CD4-positive, alpha-beta T cell treated with Interleukin-15 for 4 hours (primary cell): Measurements from ENCODE around the gene CCR7.

ENCODE experiments used
- DNase-seq: peaks from one replicate; pipeline ENCODE4 v3.0.0-alpha.2; 2020; ENCODE audit warnings: low spot score

The CCR7 gene

GRCh38 chr17:40534371-40535189 is 30.7 kb downstream of the CCR7 start:
- no peak for DNase-seq

DNA sequence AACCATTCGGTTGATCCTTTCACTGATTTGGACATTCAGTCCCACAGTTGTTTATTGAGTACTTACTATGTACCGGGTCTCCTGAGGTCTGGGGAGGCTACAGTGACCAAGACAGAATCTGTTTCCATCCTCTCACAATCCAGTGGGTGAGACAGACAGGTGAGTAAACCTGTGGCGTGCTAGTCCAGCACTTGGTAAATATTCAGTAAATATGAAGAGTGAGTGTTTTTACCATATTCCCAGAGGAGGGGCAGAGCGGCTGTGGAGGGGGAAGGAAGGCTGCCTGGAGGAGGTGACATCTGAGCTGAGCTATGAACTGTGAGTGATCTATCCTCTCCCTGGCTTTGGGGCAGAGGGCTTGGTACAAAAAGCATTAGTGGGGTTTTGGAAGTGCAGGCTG is 31.4 kb downstream of the CCR7 start:
- DNase-seq = no peak

DNA sequence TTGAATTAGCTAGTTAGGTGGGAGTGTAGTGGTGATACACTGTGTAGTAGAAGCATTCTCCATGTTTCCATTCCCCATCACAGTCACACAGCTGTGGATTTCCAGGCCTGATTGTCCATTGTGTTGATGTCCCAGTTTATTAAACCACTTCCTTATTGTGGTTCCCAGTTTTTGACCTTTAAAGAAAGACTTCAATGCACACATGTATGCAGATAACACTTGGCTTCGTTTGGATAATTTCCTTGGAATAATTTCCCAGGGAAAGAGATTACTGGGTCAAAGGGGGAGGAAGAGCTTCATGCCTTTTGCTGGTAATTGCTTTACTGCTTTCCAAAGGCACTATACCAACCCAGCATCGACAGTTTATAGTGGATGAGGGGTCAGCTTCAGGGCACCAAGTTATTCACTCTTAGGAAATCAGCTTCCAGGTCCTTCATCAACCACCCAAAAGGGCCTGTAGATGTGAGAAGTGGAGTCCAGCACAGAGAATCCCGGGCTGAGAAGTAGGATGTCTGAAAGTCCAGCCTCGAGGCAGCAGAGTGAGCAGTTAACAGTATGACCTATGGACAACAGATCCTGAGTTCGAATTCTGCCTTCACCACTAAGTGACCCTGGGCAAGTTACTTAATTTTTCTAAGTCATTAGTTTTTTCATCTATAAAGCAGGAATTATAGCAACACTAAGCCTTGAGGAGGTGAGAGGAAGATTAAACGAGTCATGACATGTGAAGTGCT is 32.6 kb downstream of the CCR7 start:
- DNase-seq = no peak

DNA sequence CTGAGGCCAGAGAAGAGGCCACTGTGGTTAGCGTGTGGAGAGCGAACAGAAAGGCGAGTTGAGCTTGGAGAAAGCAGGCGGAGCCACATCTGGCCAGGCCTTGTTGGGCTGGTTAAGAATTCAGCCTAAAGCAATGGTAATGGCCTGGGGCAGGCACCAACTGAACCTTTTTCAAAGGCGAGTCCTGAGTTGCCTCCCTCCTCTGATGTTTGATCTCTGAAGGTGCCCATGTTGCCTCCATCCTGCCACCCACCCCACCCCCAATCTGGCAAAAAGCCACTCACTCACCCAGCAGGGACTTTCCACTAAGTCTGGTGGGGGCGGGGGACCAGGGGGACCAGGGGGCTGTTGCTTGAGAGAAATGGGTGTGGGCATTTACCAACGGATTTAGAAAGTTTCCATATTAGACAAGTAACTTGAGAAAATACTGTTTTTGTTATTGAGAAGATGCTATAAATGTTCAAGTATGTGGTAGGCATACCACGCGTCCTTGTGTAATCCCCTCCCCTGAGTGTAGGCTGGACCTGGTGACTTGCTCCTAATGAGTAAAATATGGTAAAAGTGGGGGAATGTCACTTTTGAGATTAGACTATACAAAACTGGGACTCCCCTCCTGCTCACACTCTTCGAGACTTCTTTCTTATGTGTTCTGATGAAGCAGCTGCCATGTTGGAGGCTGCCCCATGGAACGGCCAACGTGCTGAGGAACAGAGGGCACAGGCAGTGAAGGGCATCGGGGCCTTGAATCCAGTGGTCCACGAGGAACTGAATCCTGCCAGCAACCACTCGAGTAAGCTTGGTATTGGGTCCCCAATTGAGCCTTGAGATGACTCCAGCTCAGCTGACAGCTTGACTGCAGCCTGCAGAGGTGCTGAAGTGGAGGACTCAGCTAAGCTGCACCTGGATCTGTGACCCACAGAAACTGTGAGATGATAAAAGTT is 34.0 kb downstream of the CCR7 start:
- peak; percentile 75 for DNase-seq

DNA sequence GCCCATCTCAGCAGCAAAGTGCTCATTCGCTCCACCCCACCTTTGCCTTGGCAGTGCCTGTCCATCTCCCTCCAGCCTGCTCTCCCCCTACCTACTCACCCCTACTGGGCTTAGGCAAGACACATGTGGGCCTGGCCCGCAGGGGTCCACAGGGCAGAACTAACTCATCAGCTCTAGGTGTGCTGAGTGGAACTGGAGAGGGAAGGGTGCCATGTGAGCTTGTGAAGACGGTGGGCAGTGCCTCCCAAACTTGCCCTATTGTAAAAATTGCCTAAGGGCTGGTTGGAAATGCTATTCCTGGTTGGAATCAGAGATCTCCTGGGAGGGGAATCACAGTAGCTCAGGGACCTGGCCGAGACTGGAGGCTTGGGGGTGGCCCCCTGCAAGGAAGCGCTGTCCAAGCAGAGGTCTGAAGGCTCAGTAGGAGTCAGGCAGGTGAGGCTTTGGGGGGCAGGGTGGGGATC is 34.7 kb downstream of the CCR7 start:
- no peak for DNase-seq

- no peak for DNase-seq
Measured at GRCh38 chr17:40529991-40530390, 35.3 kb downstream of the CCR7 start.

DNA sequence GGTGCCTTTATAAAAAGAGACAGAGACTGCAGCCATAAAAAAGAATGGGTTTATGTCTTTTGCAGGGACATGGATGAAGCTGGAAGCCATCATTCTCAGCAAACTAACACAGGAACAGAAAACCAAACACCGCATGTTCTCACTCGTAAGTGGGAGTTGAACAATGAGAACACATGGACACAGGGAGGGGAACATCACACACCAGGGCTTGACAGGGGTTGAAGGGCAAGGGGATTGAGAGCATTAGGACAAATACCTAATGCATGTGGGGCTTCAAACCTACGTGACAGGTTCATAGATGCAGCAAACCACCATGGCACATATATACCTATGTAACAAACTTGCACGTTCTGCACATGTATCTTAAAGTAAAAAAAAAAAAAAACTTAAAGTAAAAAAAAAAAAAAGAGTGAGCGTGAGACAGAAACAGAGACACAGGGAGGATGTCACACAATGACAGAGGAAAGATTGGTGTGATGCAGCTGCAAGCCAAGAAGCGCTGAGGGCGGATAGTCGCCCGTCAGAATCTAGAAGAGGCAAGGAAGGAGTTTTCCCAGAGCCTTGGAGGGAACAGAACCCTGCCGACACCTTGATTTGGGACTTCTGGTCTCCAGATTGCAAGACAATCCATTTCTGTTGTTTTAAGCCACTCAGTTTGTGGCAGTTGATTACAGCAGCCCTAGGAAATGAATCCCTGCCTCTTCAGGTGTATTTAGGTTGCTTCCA is 36.4 kb downstream of the CCR7 start:
- no peak for DNase-seq

DNA sequence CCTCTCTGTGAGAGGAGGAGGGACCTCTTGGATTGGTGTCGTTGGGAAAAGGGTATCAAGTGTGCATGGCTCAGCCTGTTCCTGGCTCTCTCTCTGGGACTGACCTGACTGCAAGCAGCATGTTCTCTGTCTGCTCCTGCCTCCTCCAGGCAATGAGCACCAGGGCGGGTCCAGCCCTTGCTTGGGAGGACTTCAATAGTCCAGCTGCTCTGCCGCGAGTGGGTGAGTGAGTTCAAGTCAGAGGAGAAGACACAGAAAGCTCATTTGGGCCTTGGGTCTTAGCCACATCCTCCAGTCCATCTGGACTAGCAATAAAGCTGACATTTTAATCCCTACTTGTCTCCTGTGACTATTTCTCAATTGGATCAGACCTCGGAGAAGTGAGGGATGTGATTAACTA is 38.6 kb downstream of the CCR7 start:
- no peak for DNase-seq

DNA sequence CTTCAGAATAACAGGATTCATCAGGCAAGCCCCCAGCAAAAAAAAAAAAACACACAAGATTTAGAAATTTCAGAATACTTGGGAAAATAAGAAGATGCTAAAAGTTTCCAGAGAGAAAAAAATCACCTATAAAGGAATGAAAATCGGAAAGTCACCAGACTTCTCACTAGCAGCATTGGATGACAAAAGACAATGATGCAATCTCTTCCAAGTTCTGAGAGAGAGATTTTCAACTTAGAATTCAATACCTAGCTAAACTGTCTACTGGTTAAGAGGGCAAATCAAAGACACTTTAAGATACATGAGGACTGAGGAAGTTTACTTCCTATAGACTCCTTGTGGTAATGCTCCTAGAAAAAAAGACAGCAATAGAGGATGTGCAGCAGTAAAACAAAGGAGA is 40.0 kb downstream of the CCR7 start:
- no peak for DNase-seq

DNA sequence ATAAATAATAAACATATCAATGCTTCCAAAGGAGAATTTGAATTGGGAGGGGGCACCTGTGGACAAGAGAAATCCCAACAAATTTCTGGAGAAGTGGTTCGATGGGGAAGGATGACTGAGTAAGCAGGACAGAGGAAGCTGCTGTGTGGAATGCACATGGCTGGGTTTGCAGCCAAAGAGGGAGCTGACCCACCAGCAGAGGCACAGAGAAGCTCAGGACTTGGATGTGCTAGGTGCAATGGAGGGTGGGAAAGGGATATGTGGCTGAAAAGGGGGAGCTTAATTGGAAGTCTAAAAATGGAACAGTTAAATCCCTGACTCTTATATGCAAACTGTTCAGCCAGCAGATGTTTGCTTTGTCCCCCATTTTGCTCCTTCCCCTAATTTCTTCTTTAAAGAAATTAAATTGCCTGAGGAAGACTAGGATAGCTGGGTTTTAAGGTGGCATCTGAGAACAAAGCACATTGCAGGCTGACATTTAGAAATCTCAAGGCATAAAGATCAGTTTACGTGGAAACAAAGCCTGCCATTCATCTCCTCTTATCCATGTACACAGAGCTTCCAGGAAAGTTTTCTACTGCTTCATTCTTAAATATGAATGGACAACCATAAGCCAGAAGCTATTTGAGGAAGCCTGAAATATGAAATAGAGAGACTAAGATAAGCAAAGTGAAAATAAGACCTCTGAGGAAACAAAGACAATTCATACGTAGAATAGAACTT is 40.9 kb downstream of the CCR7 start:
- DNase-seq = no peak

GRCh38 chr17:40522961-40523310 is 42.3 kb downstream of the CCR7 start:
- no peak for DNase-seq

DNA sequence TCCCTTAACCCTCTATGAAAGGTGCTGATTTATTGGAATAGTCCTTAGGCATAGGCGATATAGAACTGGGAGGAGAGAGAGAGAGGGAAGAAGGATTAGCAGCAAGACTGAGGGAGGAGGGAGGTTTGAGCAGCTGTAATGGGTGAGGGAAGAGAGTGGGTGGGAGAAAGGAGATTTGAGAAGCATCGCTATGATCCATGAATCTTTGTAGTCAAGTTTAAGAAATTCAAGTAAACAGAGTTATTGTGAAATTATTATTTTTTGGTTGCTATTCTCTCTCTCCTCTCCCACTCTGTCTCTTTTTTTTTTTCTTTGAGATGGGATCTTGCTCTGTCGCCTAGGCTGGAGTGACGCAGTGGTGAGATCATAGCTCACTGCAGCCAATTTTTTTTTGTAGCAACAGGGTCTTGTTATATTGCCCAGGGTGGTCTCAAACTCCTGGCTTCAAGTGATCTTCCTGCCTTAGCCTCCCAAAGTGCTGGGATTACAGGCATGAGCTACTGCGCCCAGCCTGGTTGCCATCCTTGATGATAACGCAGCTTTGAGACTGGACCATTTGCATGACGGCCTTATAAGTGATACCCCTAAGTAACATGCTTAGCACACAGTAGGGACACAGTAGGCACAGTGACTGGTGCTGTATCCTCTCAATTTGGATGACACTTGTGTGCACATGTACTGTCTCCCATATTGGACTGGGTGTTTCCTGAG is 42.9 kb downstream of the CCR7 start:
- DNase-seq = no peak

GRCh38 chr17:40520991-40521453 is 44.2 kb downstream of the CCR7 start:
- no peak for DNase-seq

DNA sequence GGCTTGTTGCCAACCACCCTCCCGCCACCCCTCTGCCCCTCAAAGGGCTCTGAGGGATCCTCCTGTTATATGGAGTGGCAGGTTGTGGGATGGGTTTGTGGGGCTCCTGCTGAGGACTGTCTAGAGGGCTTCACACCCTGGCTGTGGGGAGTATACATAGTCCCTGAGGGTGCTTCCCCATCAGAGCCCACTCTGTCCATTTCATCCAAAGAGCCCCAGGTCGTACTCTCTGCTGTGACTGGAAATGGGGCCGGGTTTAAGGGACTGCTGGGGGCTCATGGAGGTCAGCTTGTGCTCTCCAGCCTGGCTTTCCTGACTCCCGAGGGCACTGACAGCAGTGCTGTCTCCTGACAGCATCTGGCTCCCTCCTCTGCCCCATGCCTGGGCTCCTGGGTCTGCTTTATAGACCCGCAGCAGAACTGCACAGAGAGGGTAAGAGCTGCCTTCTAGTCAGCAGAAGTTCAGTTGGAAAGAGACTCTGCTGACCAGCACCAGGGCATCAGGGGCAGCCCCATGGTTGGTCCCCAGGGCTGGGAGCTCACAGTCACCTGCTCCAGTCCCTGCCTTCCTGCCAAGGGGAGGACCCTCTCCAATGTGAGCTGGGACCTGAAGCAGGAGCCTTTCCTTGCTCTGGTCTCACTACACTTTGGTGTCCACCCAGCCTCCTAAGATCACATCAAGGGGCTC is 46.0 kb downstream of the CCR7 start:
- no peak for DNase-seq

GRCh38 chr17:40518401-40519088 is 46.7 kb downstream of the CCR7 start:
- no peak for DNase-seq

DNA sequence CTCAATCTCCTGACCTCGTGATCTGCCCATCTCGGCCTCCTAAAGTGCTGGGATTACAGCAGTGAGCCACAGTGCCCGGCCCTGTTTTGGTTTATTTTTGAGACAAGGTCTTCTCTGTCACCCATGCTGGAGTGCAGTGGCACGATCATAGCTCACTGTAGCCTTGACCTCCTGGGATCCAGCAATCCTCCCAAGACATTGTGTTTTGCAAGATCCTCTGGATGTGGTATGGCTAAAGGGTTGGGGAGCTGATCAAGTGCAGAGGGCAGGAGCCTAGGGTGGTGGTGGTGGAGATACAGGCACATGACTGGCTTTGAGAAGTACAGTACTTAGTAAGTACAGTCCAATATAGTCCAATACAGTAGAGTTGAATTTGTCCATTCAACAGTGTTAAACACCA is 47.3 kb downstream of the CCR7 start:
- no peak for DNase-seq

- DNase-seq = no peak
Measured at GRCh38 chr17:40517286-40517662, 48.0 kb downstream of the CCR7 start.

DNA sequence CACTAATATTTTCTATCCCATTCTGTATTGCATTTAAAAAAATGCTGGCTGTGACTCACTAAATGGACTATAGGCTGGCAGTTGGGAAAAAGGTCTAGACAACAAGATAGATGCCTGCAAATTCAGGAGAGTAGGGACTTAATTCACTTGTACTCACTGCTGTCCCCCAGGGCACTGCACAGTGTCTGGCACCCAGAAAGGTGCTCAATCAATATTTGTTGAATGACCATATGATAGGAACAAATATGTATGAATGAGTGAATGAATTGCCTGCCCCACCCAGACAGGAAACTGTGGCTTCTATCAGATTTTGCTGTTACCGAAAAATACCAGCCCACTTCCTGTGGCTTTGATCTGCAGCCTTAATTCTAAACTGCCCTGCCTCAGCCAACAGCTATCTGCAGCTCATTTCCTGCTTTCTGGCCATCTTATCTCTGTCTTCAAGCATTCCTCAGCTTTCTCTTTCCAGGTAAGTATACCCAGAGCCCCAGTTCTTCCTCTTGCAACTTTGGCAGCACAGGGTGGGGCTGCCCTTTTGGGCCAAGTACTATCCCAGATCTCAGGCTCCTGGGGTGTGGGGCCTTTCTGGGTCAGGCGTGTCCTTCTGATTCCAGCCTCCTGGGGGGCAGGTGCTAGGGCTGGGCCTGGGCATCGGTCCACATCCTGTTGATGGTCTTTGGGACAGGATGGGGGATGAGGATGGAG is 48.5 kb downstream of the CCR7 start:
- DNase-seq = peak; percentile 80
